DMS53 treated with DMSO at 0.1 percent for 48 hours (cell line): Measurements from ENCODE around the gene EIF2B1.

Experiments used
- DNase-seq: peaks from one replicate; lab custom pipeline; 2025; ENCODE audit not compliant: unreplicated experiment; lab: John Stamatoyannopoulos, UW

The EIF2B1 gene

DNA sequence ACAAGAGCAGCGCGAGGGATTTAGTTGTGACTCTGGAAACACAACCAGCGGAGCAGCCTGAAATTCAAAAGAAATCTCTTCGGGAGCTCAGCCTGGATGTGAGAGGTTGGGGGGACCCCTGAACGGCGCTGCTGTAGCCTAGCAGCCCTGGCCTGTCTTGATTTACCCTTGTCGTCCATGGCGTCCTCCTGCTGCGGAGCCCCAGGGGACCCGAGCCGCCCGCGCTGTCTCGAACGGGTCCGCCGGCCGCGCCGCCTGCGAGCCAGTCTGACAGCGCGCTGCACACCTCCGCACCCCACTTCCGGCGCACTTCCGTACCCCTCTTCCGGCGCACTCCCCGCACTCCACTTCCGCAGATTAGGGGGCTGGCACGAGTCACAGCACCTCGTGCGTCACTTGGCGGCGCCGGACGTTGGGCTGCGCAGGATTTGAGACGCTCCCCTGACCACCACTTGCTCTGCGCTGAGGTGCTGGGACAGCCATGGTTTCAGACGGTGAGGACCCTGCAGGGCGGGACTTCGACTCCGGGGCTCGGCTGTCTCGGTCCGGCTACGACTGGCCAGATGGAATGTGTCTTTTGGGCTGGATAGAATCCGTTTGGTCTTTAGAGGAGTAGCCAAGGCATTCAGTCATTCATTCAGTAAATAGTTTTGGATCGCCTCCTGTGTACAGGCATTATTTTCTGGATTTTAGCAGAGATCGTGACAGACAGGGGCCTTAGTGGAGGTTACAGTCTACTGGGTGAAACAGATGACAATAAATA, at the start of gene EIF2B1, which contains the start of gene GTF2H3:
TSS of gene EIF2B1 (minus strand) at position 308 of the 763 bp plus-strand sequence. CDS start at position 179, 129 bp downstream.
TSS of gene GTF2H3 (plus strand) at position 451 of the 763 bp plus-strand sequence. CDS start at position 482, 31 bp downstream.
- peak; percentile 88 for DNase-seq

DNA sequence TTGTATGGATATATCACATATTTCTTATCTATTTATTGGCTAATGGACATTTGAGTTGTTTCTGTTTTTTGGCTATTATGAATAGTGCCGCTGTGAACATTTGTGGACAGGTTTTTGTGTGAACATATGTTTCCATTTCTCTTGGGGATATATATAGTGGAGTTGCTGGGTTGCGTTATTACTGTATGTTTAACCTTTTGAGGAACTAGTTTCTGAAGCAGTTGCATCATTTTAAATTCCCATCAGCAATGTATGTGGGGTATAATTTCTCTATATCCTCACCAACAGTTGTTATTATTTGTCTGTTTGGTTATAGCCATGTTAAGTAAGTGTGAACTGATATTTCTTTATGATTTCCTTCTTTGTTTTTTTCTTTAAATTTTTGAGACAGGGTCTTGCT, 48.1 kb upstream of the EIF2B1 start:
- DNase-seq: no peak

DNA sequence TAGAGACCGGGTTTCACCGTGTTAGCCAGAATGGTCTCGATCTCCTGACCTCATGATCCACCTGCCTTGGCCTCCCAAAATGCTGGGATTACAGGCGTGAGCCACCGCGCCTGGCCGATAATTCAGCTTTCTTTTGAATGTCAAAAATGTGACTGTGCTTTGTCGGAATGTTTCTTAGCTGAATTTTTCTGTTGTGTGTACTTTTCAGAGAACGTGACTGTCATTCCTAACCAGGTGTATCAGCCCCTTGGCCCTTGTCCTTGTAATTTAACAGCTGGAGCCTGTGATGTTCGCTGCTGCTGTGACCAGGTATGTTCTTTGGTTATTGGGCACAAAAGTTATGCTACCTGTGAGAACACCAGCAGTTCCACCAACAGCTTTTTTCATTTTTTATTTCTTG, 45.5 kb upstream of the EIF2B1 start:
- DNase-seq: no peak

DNA sequence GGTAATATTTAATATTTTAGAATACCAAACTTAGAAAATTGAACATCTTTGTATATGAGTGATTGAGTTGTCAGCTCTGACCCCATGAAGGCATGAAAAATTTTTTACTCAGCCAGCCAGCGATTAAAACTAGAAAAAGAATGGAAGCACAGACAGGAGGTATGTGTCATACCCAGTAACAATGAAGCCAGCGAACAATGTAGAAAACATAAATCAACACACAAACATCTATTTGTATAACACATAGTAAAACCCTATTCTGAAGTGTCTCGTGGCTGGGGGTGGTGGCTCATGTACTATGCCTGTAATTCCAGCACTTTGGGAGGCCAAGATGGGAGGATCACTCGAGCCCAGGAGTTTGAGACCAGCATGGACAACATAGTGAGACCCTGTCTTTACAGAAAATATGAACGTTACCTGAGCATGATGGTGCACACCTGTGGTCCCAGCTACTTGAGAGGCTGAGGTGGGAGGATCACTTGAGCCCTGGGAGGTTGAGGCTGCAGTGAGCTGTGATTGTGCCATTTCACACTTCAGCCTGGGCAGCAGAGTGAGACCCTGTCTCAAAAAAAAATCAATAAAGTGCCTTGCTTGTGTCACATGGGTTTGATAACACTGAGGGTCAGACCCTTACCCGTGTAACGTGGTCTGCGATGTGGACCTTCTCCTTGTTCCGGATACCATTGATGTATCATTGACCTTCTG, 43.3 kb upstream of the EIF2B1 start:
- DNase-seq: no peak

DNA sequence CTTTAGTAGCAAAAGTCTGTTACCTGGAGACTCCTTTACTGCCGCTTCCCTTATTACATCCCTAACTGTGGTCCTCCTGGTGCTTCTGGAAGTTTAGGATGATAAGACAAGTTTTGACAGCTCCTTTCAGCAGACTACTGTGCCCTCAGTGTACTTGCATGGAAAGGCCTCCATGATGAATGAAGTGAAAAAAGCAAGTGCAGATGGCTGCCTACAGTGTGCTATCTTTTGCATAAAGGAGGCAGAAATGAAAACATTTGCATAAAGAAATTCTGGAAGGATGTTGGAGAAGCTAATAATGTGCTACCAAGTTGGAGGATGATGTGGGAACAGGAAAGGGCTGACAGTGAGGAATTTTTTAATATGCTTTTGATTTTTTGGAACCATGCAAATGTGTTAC, 42.0 kb upstream of the EIF2B1 start:
- DNase-seq: no peak

DNA sequence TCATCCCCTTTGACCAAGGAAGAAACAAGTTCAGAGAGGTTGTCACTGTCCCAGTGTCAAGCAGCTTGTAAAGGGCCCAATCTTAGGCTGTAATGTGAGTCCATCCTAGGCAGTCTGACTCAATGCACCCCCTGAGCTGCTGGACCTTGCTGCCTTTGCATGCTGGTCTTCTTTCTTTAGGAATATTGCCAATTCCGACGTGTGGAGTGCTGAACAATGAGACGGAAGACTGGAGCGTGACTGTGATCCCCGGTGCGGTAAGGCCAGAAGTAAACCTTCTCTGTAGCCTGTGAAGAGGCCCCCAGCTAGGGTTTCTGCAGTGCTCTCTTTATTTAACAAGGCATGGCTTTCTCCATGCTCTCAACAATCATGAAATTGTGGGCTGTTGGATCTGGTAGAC, 38.4 kb upstream of the EIF2B1 start:
- no peak for DNase-seq

DNA sequence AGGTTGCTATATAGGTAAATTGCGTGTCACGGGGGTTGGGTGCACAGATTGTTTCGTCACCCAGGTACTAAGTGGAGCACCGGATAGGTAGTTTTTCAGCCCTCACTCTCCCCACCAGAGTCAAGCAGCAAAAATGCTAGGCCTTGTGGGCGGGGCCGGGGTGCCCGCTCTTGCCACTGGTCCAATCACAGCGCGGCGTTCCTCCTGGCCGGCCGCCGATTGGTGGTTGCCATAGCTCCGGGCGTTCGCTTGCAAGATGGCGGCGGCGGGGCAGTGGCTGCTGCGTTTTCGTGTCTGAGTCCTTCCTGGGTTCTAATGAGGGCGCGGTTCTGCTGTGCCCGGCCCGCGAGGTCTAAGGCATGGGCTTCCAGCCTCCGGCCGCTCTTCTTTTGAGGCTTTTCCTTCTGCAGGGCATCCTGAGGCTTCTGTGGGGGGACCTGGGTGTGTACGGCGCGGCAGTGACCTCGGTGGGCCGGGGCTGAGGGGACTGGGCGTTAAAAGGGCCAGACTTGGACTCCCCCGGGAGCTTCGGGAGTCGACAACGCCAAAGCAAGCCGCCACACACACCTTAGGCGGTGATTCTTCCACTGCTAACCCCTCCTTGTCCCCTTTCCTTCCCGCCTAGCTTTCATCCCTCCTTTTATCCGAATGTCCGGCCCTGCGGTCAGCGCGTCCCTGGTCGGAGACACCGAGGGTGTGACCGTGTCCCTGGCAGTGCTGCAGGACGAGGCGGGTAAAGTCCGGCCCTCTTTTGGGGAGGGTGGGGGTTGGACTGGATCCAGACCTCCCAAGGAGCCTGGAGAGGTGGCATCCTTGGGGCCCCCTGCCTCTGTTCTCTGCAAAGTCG, 37.6 kb upstream of the EIF2B1 start, which contains the start of gene TCTN2:
TSS of gene TCTN2 (plus strand) at position 232 of the 847 bp plus-strand sequence. CDS start at position 360, 128 bp downstream.
- peak; percentile 88 for DNase-seq

DNA sequence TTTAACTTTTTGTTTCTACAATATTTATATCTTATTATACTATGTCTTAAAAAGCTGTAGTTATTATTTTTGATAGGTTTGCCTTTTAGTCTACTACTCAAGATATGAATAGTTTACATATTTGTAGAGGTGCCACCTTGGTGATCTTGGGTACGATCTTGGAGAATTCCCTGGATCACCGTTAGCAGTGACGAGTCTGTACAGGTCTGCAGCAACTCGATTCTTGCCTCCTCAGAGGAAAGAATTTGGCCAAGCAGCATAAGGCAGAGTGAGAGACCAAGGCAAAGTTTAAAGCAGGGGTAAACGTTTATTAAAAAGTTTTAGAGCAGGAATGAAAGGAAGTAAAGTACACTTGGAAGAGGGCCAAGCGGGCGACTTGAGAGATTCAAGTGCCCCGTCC, 34.3 kb upstream of the EIF2B1 start:
- no peak for DNase-seq

DNA sequence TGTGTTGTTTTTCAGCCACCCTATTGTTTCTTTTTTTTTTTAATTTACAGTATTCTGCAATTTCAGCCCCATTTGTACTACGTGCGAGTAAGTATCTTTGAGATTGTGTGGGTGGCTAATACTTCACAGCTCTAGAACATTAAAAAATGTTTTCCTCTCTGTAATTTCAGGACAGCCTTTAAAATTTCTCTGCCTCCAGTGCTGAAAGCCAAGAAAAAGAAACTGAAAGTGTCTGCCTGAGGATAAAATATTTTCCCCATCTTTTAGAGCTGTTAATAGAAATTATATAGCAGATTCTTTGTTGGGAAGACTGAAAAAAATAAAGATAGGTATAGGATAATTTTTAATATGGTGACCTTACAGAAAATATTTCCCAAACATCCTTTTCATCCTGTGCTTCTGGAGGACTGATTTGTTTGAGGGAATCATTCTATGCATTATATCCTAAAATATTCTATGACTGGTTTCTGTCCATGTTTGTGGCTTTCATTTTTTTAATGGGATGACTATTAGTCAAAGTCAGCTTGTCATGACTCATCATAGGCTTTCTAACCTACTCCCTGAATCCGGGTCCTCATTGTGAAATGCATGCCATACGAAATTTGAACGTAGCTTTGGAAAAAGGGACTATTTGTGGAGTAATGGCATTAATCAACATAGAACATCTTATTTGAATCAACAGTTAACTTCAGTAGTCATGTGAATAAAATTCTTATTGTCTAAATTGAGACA, 26.7 kb upstream of the EIF2B1 start:
- no peak for DNase-seq

DNA sequence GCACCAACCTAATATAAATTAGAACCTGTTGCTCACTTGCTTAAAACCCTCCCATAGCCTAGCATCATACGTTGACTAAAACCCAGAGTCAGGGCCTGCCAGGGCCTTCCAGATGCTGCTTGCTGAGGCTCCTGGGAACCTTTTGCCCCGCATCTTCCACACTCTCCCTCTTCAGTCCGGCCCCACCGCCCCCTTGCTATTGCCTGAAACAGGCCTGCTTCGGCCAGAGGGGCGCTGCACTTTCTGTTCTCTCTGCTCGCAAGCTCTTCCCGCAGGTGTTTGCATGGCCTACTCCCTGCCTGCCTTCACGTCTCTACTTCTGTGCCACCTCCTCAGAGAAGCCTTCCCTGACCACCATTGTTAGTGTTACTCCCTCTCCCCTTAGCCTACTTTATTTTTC, 23.7 kb upstream of the EIF2B1 start:
- DNase-seq: no peak

DNA sequence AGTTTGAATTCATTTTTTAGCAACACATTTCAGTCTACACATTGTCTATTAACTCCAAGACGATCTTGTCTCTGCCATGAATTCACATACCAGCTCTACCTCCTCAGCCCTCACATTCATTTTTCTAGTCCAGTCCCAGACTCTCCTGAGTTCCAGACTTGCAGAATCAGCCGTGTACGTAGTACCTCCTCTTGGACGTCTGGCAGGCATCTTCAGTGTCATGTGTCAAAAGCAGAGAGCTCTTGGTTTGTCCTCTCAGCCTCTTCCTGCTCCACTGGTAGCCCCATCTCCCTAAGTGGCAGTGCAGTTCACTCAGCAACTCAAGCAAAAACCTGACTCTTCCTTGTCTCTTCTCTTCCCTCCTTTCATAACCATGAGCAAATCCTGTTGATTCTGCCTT, 22.9 kb upstream of the EIF2B1 start:
- no peak for DNase-seq

DNA sequence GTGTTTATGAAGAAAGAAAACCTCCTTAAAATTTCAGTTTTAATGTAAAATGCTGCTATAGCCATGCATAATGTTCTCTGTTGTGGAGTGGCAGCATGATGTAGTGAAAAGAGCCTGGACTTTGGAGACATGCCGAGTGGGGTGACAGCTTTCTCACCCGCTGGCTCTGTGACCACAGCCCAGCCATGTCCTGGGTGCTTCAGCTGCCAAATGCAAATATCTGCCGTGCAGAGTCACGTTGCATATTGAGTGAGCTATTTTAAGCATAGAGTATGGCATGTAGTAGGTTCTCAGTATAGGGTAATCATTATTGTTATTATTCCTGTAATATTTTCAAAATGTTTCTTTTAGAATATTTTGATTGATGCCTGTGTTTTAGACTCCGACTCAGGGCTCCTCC, 21.9 kb upstream of the EIF2B1 start:
- no peak for DNase-seq

DNA sequence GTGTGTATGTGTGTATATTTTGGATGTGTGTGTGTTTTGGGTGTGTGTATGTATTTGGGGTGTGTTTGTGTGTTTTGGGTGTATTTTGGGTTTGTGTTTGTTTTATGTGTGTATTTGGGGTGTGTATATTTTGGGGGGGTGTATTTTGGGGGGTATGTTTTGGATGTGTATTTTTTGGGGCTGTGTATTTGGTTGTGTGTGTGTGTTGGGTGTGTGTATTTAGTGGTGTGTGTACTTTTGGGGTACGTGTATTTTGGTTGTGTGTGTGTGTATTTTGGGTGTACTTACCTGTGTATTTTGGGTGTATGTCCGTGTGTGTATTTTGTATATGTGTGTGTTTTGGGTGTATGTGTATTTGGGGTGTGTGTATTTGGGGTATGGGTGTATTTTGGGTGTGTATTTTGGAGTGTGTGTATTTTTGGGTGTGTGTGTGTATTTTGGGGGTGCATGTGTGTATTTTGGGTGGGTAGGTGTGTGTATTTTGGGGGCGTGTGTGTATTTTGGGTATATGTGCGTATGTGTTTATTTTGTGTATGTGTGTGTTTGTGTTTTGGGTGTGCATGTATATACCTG, 20.7 kb upstream of the EIF2B1 start:
- no peak for DNase-seq

DNA sequence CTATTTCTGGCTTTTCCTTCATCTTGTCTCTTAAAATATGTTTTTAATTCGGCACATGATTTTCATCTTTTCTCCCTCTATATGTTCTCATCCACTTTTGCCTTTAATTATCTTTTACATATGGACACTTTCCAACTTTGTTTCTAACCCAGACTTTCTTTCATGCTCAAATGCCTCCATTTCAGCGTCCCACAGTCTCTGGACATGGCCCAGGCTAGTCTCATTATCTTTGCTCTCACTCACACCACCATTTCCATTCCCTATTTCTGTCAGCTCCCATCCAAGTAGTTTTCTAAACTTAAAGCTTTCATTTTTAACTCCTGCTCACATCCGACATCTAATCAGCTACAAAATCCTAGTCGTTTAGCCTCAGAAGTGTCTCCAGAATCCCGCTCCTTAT, 14.9 kb upstream of the EIF2B1 start:
- DNase-seq: no peak

DNA sequence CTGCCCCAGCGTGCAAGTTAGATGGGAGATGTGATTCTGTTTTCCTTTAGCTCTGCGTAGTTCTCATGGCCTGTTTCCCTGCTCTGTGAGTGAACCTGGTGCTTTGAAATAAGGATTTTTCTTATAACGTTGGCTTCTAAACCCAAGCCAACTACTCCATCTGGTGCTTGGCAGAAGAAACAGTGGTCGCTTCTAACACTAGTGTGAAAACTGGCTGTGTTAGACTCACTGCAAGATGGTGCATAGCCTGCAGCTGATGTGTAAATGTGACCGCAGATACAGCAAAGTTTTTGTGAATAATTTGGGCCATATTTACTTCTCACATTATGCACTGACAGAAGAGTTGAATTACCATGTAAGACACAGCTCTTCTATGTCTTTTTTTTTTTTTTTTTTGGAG, 12.4 kb upstream of the EIF2B1 start:
- no peak for DNase-seq

DNA sequence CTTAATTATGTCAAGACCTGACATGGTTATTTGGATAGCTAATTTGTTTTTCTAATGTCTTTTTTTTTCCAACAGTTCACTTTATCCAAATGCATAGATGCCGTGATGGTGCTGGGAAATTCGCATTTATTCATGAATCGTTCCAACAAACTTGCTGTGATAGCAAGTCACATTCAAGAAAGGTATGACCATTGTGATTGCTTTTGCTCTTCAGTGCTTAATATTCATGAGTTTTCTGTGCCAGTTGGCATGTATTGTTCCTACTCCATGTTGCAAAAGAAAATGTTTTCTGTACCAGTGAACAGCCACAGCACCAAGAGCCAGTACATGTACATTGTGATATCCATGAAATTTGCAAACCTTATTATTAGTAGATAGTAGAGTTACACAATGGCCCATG, 11.9 kb upstream of the EIF2B1 start:
- DNase-seq: no peak

DNA sequence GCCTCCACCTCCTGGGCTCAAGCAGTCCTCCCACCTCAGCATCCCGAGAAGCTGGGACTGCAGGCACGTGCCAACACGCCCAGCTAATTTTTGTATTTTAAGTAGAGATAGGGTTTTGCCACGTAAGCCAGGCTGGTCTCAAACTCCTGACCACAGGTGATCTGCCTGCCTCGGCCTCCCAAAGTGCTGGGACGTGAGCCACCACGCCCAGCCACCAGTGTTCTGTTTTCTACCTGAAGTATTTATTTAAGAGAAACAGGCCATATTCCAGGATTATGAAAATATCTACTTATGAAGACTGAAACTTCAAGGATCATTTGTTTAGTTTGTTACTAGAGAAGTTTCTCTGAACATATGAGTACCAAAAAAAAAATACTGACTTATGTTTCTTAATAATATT, 10.4 kb upstream of the EIF2B1 start:
- no peak for DNase-seq

DNA sequence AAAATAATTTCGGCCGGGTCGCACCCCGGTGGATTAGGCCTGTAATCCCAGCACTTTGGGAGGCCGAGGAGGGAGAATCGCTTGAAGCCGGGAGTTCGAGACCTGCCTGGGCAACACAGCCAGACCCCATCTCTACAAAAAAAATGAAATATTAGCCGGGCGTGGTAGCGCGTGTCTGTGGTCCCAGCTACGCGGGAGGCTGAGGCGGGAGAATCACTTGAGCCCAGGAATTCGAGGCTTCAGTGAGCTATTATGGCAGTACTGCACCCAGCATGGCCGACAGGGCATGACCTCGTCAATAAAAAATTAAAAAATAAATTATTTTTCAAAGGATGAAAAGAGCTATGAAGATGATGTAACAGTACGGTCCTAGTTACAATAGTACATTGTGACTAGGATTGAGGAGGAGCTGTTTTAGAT, 666 bp upstream of the EIF2B1 start:
- no peak for DNase-seq

DNA sequence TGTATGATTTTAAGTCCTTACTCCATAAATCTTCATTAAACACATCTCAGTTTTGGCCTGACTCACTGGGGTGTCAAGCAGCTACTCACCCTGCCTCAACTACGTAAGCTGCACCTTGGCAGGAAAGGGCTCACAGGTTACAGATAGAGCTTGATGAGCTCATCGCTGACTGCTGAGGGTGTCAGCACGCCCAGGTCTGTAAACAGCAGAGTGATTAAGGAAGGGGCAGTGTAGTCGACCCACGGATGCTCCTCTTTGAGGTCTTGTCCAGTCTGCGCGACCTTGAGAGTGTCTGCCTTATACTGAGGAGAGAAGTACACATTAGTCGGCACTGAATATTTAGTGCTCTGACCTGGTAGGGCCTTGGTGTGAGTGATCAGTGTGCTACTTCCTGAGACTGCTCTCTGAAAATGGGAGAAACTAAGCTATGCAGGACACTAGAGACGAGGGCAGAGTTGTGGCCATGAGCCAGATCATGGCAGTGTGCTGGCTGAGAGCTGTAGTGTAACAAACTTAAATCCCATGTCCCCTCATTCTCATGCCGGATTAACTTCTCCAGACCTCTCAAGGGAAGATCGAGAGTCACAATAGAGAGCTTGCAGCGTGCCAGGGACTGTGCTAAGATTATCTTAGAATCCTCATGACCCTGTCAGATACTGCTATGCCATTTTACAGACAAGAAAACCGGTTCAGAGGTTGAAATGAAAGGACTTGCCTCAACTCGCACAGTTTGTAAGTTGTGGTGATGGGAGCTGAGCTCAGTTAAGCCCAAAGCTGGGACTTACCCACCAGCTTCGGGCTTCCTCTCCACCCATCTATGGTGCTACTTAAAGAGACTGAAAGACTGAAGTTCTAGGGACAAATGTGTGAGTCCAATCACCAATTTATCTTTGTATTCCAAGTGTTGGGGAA, 11.6 kb downstream of the EIF2B1 start:
- no peak for DNase-seq
